ENCODE results near the gene BTNL3.
"Not testable (repeated sequence)": the region's sequence is repeated elsewhere in the genome, so short reads cannot be mapped to it uniquely, and the experiment has no call there.

Gene BTNL3, protein sequence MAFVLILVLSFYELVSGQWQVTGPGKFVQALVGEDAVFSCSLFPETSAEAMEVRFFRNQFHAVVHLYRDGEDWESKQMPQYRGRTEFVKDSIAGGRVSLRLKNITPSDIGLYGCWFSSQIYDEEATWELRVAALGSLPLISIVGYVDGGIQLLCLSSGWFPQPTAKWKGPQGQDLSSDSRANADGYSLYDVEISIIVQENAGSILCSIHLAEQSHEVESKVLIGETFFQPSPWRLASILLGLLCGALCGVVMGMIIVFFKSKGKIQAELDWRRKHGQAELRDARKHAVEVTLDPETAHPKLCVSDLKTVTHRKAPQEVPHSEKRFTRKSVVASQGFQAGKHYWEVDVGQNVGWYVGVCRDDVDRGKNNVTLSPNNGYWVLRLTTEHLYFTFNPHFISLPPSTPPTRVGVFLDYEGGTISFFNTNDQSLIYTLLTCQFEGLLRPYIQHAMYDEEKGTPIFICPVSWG

DNA sequence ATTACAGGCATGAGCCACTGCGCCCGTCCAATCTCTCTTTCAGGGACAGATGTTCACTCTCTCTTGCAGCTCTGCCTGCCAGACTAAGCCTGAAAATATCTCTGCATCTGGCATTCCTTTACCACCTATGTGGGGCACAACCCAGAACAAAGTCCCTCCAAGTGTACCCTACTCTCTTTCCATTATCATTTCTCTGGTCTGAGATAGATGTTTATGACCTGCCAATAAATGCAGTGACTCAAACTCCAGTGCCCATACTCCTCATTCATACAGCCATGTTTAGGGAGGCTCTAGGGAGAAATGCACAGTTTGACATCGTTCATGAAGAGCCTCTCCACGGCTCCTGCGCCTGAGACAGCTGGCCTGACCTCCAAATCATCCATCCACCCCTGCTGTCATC, at the start of gene BTNL3:
Gene BTNL3, plus strand, starts transcription at position 255 of the 400 bp plus-strand sequence. CDS start 183 bp downstream, outside the sequence.
- DNase-seq = no peak

DNA sequence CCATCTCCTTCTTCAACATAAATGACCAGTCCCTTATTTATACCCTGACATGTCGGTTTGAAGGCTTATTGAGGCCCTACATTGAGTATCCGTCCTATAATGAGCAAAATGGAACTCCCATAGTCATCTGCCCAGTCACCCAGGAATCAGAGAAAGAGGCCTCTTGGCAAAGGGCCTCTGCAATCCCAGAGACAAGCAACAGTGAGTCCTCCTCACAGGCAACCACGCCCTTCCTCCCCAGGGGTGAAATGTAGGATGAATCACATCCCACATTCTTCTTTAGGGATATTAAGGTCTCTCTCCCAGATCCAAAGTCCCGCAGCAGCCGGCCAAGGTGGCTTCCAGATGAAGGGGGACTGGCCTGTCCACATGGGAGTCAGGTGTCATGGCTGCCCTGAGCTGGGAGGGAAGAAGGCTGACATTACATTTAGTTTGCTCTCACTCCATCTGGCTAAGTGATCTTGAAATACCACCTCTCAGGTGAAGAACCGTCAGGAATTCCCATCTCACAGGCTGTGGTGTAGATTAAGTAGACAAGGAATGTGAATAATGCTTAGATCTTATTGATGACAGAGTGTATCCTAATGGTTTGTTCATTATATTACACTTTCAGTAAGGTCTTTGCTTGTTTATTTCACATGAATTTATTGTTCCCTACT, 38.2 kb upstream of the BTNL3 start:
- DNase-seq = no peak

- DNase-seq = no peak
These were observed 29.0 kb upstream of the BTNL3 start for GRCh38 chr5:180959661-180960060.

DNA sequence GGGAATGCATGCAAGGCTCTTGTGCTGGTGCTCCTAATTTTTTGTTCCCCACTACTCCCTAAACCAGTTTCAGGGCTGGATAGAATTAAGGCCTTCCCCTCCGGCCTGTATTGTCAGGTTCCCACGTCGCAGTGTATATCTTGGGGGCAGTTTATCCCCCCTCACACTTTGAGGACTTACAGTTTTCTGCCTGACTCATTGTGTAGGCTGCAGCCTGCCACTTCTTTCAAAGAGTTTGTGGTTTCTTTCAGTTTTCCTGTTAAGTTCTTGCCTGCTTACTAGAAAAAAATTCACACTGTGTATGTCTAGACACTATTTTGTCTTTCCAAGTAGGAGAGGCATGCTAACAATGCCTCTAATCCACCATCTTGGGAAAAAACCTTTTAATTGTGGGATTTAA, 28.4 kb upstream of the BTNL3 start:
- DNase-seq = no peak

- no peak for DNase-seq
These were observed 19.2 kb upstream of the BTNL3 start for GRCh38 chr5:180969406-180969805.

DNA sequence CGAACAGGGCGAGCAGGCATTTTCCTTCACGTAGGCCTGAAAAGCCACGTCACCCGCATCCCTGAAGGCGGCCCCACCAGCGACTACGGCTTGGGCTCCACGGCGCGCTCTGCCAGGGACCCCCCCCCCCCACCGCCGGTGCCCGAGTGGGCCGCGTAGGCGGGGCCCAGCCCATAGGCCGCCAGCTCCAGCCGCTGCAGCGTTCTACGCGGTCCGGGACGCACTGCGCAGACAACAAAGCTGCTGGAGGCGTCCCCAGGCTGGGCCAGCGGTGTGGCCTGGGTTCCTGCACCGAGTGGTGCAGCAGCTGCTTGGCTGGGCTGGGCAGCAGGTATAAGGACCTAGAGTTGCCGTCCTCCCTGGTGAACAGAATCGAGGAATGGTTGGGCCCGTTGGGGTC, 18.3 kb upstream of the BTNL3 start:
- DNase-seq = no peak

- no peak for DNase-seq
These were observed 17.8 kb upstream of the BTNL3 start for GRCh38 chr5:180970875-180971274.

DNA sequence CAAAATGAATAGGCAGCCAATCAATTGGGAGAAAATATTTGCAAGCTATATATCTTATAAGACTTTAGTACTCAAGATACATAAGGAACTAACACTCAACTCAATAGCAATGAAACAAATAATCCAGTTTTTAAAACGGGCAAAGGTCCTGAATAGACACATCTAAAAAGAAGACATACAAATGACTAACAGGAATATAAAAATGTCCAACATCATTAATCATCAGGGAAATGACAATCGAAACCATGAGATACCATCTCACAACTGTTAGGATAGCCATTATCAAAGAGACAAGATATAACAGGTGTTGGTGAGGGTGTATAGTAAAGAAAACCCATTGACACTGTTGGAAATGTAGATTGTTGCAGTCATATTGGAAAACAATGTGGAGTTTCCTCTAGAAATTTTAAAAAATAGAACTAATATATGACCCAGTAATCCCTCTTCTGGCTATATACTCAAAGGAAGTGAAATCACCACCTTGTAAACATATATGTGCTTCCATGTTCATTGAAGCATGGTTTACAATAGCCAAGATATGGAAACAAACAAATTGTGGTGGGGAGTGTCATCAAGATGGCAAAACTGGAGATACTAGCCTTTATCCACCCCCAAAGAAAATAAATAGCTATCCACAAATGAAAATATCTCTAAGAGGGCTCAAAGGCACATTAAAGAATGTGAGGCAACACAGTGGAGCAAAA, 13.9 kb upstream of the BTNL3 start:
- DNase-seq = no peak

- DNase-seq = no peak
These were observed 13.3 kb upstream of the BTNL3 start for GRCh38 chr5:180975338-180975737.

DNA sequence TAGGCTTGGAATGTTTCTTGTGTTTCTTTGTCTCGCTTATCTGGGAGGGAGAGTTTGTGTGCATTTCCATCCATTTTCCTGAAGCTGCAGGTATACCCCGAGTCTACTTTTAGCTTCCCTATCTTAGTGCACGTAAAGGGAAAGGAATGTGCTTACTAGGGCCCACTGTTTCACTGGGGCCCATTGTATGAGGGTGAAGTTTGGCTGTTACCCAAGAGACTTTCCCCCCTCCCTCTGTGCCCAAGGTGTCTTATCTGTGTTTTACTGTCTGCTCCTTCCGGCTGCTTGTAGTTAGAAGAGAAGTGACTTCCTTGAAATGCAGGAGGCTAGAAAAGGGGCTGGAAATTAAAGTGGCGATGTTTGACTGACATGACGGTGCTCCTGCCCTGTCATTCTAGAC, 12.1 kb upstream of the BTNL3 start:
- DNase-seq = no peak

DNA sequence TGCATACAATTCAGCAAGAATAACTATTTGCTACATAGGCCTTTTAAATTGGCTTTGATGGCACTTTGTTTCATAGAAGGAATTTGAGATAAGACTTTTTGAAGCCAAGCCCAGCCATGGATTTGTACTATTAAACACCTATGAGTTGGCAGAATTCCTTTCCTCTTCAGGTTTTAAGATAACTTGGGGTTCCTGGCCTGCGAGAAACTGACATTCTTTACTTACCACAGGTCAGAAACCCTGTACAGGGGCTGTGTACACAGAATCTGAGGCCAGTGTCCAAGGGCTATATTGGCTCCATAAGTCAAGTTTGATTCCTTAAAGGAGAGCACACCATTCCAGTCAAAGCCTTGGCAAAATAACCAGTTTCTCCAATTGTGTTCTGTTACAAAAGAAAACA, 10.8 kb upstream of the BTNL3 start:
- no peak for DNase-seq

- no peak for DNase-seq
These were observed 6.5 kb upstream of the BTNL3 start for GRCh38 chr5:180982008-180982741.

DNA sequence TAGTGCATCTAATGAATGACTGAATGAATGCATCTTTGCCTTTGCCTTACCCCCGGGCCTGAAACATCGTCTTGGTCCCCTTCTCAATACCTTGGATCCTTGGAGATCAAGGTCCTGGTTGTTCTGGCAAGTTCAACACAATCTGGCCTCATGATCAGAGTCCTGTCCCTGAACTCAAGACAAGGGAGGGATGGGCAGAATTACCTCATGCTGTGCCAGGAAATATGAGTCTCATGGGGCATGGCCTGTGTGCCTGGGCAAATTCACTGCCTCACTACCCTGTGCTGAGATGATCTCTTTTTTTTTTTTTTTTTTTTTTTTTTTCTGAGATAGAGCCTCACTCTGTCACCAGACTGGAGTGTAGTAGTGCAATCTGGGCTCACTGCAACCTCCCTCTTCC, 630 bp upstream of the BTNL3 start:
- no peak for DNase-seq

- DNase-seq = no peak
These were observed 1.6 kb downstream of the BTNL3 start for GRCh38 chr5:180990086-180990881.

GRCh38 chr5:180990882-180991242, 2.2 kb downstream of the BTNL3 start:
- no peak for DNase-seq

- DNase-seq = no peak
These were observed 13.3 kb downstream of the BTNL3 start for GRCh38 chr5:181001947-181002346.

DNA sequence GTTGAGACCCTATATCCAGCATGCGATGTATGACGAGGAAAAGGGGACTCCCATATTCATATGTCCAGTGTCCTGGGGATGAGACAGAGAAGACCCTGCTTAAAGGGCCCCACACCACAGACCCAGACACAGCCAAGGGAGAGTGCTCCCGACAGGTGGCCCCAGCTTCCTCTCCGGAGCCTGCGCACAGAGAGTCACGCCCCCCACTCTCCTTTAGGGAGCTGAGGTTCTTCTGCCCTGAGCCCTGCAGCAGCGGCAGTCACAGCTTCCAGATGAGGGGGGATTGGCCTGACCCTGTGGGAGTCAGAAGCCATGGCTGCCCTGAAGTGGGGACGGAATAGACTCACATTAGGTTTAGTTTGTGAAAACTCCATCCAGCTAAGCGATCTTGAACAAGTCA, 17.1 kb downstream of the BTNL3 start:
- no peak for DNase-seq

DNA sequence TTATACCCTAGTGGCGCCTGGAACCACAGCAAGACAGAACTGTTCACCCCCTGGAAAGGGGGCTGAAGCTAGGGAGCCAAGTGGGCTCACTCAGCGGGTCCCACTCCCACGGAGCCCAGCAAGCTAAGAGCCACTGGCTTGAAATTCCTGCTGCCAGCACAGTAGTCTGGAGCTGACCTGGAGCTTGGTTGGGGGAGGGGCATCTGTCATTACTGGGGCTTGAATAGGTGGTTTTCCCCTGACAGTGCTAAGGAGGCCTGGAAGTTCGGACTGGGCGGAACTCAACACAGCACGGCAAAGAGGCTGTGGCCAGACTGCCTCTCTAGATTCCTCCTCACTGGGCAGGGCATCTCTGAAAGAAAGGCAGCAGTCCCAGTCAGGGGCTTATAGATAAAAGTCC, 19.5 kb downstream of the BTNL3 start:
- no peak for DNase-seq

- DNase-seq = not testable (repeated sequence)
These were observed 21.4 kb downstream of the BTNL3 start for GRCh38 chr5:181010018-181010417.

GRCh38 chr5:181014654-181015053, 26.0 kb downstream of the BTNL3 start:
- DNase-seq = not testable (repeated sequence)

- not testable (repeated sequence) for DNase-seq
These were observed 28.8 kb downstream of the BTNL3 start for GRCh38 chr5:181017448-181017847.

- DNase-seq = no peak
These were observed 32.0 kb downstream of the BTNL3 start for GRCh38 chr5:181020688-181021087.

All from GDM1 (cell line).